NCI-H2171 treated with DMSO at 0.1 percent for 48 hours (cell line): ENCODE data around the gene SCO2.
A peak's percentile ranks its signal among the peaks of the same experiment; 100 is the strongest.

Source experiments
- DNase-seq: peaks from one replicate; lab custom pipeline; 2025; lab: John Stamatoyannopoulos, UW

Gene SCO2, protein sequence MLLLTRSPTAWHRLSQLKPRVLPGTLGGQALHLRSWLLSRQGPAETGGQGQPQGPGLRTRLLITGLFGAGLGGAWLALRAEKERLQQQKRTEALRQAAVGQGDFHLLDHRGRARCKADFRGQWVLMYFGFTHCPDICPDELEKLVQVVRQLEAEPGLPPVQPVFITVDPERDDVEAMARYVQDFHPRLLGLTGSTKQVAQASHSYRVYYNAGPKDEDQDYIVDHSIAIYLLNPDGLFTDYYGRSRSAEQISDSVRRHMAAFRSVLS

DNA sequence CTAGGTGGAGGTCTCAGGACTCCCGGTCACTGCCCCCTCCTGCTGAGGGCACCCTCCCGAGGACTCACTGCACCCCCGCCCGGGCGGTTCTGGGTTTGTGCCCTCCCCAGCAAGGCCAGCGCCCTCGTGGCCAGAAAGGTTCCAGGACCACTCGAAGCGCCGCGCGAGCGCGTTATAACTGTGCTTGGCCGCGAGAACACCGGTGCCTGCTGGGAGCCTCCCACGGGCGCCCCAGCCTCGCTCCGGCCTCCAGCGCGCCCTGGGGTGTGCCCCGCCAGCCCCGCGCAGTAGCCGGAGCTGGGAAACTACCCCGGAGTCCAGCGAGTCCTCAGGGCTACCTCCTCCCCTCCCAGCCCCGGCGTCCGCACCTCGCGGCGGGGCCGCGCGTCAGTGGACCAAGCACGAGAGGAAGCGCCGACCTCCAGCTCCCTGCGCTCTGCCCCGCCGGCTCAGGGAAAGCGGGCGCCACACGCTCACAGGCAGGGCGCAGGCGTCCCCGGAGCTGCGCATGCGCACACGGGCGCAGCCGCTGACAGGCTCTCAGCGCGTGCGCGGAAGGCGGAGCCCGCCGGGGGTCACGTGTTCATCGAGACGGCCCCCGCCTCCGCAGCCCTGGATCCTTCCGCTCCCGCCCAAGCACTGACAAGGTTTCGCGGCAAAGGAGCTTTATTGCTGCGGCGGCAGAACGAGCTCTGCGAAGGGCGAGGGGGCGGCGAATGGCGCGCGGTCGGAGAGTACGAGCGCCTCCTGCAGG, at the start of gene SCO2:
Gene SCO2, minus strand, starts transcription at position 495 of the 754 bp plus-strand sequence. CDS start 1,187 bp downstream, outside the sequence.
- DNase-seq, result peak; percentile 96

DNA sequence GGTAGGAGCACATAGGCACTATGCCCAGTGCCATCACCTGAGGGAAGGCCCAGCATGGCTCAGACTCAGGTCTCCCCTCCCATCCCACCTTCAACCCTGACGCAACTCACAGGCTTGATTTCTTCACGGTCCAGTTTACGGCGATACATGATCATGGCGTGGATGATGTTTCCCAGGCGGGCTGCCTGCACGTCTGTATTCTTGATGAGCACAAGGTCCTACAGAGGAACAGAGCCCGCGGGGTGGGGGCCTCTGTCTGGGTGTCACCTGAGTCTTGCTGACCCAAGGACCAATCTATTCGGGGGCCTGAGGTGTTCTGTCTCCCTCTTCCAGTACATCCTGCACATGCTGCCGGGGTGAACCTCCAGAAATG, 49.0 kb upstream of the SCO2 start:
- DNase-seq, result no peak

DNA sequence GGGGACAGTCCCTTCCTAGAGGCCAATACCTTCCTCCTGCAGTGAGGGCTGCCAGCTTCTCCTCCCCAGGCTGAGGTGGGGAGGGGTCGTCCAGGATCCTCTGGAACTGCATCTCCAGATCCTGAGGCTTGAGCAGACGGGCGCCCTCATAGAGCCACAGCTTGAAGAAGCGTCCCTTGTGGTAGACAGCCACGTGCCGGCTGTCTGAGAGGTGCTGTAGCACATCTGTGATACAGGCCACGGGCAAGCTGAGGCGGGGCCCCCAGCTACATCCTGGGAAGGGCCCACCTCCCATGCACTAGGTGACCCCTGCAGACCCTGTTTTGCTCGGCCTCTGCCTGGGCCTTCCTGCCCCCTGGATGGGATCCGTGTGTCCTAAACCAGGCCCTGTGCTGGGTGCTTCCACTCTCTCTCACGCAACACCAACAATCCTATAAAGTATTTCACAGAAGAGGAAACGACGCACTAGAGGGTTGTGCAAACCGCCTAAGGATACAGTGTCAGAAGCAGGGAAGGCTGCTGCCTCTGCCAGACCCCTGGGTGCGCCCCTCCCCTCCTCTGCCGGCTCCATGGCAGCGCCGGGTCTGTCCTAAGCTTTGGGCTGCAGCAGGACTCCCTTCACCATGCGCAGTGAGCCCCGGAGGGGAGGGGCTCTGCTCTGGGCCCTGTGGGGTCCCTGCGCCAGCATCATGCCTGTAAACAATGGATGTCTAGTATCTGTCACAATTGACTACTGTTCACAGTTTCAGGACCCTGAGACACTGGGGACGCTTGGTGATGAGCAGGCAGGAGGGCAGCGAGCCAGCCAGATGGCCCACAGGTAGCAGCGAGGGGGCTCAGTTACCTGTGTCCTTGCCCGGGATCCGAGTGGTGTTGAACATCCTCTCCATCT, 48.3 kb upstream of the SCO2 start:
- DNase-seq, result no peak

DNA sequence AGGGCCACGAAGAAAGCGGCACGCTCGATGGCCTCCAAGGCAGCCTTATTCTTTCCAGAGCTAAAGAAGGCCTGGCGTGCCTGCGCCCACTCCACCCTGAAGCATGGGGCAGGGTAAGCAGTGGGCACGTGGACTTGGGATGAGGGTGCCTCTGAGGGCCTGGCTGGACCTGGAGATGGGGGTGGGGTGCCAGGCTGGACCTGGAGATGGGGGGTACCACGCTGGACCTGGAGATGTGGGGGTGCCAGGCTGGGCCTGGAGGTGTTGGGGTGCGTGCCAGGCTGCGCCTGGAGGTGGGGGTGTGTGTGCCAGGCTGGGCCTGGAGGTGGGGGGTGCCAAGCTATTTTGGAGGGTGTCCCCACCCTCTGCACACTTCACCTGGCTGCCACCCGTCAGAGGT, 47.6 kb upstream of the SCO2 start:
- DNase-seq, result no peak

DNA sequence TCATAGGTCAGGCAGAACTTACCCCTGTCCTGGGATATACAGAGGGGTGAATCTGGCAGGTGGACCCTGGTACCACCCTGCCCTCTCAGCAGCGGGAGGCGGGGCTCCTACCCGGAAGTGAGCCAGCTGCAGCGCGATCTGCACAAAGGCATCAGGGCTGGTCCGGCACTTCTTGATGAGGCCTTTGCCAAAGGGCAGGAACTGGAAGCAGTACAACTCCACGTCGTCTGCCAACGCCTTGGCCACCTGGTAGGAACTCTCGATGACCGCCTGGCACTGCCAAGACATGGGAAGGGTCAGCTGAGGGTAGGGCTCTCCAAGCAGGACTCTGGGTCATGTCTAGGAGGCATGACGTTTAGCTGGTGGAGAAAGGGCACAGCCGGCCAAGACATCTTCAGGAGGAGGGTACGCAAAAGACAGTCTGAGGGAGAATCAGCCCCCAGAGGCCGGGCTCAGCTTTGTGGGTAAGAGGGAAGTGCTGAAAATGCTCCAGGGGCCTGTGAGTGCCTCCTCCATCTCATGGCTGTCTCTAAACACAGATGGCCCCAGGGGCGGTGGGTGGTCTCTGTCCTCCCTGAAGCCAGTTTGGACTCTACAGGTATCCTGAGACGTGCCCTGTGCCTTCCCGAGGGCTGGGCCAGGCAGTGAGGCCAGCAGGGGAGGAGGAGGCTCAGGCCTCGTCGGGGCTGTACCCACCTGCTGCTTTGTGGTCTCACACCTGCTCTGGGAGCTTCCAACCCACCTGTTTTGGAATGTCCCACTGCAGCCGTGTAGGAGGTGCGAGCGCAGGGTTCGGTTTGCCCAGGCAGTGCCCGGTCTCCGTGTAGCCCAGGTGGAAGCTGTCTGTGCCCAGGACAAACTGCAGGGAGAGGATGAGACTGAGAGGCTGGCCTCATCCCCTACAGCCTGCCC, 46.1 kb upstream of the SCO2 start:
- no peak for DNase-seq

DNA sequence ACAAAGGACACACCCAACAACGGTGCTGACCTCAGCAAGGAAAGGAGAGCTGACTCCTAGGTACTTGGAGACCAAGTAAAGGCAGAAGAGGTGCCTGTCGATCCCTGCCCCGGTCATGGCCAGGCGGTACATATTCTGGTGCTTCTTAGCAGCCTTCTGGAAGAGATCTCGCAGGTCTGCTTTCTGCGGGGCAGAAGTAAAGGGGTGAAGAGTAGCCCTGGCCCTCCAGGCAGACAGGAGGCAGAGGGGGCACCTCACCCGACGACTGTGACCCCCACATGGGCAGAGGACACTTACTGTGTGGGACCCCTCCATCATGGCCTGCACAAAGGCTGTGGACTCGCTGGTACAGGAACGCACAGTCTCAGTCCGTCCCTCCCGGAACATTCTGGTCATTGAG, 45.5 kb upstream of the SCO2 start:
- DNase-seq, result no peak

DNA sequence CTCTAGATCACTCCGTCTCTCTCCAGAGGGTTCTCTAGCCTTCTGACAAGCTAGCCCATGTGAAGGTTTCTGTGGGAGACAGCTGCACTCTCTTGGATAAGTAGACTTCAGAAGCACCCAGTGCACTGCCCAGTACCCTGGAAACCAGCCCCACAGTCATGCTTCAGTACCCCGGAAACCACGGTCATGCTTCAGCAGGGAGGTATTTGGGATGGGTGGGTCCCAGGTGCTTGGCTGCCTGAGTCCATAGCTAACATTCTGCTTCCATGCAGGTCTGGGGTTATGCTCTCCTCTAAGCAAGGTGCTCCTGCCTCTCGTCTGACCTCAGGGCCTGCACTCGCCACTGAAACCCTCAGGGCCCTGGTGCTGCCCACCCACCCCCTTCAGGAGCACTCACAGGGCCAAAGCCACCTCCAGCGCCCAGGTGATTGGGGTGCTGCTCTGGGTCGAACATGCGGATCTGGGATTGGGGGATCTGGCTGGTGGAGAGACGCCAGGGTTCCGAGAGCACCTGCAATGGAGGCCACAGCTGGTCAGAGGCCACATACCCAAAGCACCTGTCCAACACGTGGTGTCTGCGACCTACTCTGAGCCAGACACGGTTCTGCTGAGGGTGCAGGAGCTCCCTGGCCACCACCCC, 44.6 kb upstream of the SCO2 start:
- DNase-seq, result no peak

DNA sequence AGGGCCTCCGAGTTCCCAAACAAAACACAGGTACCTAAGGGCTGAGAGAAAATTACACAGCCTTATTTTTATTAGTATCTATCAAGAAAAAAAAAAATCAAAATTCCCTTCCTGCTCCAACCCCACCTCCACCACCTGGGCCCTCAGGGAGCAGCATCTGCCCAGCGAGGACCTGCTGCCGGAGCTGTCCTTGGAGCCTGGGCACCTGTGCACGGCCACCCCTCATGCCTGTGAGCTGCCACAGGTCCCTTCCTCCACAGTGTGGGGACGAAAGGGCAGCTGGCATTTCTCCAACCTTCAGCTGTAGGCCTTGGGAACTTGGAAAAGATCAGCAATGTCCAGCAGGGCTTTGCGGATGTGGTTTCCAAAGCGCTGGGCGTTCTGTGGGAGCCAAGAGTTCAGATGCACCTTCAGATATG, 43.7 kb upstream of the SCO2 start:
- no peak for DNase-seq

DNA sequence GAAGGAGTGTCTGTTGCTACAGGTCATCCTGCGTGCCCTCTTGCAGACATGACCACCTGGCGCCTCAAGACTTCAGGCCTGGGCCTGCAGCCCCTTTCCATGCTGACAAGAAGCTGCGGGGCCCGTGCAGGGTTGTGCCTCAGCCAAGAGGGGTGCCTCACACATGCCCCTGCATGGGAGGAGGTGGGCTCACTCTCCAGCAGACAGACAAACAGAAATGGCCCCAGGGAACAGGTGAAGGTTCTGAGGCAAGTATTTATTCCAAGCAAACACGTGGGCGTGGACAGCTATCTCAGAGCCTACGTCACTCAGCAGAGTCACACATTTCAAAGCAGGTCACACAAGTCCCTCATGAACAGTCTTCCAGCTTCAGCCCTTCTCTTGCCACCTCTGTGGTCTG, 43.2 kb upstream of the SCO2 start:
- no peak for DNase-seq

DNA sequence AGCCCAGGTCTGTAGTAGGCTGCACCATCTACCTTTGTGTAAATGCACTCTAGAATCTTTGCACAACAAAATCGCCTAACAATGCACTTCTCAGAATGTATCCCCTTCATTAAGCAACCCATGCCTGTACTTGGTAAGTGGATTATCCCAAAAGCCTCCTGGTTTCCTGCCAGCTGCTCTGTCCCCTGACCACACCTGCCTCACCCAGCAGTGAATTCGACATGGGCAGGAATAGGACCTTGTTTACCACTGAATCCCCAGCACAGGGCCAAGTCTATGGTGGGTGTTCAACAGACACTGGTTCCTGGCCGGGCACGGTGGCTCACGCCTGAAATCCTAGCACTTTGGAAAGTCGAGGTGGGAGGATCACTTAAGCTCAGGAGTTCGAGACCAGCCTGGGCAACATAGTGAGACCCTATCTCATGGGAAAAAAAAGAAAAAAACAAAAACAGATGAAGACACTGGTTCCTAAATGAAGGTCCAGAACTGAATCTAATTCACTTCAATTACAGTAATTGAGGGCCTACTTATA, 42.4 kb upstream of the SCO2 start:
- no peak for DNase-seq

DNA sequence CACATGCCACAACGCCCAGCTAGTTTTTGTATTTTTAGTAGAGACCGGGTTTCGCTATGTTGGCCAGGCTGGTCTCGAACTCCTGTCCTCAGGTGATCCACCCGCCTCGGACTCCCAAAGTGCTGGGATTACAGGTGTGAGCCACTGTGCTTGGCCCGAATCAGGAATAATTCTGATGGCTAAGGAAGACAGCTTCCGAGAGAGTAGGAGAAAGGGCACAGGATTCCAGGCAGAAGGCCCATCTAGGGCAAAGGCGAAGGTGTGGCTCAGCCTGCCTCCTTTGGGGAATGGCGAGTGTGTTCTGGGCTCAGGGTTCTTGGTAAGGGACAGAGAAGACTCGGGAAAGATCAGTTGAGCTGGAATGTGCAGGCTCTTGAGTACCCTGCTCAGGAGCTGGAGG, 38.9 kb upstream of the SCO2 start:
- no peak for DNase-seq

DNA sequence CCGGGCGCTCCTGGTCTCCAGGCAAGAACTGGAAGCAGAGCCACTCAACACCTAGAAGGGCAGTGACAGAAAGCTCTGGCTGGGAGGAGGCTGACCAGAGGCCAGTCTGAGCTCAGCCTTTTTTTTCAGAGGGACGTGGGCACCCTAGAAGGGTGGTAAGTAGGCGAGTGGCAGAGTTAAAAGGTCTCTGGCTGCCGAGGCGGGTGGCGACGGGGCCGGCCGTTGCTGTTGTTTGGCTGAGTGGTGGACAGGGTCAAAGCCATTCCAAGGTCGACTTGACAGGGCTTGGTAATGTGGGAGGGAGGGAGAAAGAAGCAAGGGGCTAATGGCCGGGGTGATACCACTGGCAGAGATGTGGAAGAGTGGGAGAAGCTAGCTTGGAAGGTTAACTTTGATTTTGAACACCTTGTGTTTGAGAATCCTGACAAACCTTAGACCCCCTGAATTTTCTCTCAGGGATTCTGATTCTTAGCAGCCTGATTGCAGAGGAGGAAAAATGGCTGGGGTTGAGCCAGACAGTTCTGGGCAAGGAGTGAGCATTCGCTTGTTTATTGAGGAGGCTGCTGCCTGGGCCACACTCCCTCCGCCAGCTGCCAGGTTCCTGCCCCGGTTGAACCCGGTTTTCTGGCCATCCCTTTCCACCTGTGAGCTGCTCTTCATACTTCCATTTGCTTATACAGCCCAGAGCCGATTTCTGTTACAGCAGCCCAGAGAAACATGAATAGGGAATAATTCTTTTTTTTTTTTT, 38.2 kb upstream of the SCO2 start:
- DNase-seq, result no peak

DNA sequence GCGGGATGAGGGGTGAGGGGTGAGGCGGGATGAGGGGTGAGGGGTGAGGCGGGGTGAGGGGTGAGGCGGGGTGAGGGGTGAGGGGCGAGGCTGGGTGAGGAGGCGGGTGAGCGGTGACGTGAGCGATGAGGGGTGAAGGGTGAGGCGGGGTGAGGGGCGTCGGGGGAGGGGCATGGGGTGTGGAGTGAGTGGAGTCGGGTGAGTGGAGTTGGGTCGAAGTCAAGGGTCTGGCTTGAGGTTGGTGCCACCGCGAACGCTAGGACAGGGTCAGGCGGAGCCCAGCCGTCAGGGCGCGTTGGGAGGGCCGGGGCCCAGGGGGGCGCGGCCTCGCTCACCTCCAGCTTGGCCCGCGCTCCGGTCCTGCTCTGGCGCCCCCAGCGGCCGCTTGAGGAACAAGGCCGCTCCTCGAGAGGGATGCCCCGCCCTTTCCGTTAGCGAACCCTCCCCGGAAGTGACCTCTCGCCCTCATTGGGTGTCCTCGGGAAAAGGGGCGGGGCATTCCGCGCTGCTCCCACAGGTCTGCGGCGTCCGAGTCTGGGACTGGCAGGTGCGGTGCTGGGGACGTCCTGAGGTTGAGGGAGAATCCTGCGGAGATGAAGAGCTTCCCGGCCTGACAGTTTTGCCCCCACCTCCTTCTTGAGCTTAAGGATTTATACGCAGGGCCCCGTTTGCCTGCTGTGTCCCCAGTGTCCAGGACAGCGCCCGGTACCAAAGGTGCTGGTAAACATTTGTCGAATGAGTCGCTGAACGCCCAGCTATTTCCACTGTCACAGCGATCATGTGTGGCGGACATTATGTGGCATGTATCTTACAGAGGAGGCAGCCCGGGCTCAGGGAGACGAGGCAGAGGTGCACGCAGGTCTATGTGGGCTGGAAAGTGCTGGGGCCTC, 37.4 kb upstream of the SCO2 start, which contains the start of gene SYCE3:
Gene SYCE3, minus strand, starts transcription at position 397 of the 890 bp plus-strand sequence. CDS start 6,514 bp downstream, outside the sequence.
- peak; percentile 97 for DNase-seq

DNA sequence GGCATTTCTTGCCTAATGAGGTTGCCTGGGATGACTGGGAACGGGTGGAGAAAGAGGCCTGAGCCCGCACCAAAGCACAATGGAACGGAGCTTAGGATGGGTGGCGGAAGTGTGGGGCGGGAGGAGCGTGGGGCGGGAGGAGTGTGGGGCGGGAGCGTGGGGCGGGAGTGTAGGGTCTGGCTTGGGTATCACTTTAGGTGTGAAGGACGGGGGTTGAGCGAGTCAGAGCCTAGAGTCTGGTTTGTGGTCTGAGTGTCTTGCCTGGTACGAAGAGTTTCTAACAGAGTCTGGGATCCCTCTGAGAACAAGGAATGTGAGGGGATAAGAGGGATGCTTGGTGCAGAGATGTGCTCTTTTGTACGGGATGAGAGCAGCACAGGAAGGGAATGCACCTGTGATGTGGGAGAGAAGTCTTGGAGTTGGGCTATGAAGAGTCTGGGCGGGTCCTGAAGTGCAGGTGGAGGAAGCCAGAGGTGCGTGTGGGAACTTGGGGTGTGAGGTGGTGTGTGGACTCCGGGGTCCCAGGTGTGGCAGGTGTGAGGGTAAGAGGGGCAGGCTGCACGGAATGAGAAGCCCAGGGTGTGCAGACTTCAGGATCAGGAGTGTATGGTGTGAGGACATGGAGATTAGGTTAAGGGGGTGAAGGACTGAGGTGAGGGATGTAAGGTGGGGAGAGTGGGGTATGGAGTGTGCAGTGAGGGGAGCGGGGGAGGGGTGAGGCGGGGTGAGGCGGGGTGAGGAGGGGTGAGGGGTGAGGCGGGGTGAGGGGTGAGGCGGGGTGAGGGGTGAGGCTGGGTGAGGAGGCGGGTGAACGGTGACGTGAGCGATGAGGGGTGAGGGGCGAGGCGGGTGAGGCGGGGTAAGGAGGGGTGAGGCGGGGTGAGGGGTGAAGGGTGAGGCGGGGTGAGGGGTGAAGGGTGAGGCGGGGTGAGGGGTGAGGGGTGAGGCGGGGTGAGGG, 36.3 kb upstream of the SCO2 start:
- no peak for DNase-seq

DNA sequence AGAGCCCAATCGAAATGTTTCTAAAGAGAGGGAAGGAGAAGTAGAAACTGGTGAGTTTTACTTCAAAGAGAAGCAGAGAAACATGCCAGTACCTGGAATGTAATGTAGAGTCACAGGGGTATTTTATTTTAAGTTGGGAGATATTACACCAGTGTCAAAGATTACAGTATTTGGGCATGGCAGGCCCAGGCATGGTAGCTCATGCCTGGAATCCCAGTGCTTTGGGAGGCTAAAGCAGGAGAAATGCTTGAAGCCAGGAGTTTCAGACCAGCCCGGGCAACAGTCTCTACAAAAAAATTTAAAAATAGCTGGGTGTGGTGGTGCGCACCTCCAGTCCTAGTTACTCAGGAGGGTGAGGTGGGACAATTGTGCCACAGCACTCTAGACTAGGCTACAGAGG, 34.6 kb upstream of the SCO2 start:
- no peak for DNase-seq

DNA sequence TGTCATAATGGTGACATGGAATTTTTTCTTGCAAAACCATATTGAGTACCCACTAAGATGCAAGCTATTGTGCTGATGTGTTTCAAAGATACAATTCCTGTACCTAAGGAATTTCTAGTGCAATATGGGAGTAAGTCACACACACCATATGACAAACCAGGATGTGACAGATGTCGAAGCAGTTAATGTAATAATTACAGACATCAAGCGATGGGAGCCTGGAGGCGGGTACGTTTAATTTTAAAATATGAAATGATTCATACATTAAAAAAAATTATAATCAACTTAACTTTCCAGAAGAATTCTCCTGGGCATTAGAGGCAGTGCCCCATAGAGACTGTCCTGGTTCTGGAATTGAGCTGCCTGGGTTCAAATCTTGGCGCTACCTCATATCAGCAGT, 31.3 kb upstream of the SCO2 start:
- DNase-seq, result peak; percentile 45

DNA sequence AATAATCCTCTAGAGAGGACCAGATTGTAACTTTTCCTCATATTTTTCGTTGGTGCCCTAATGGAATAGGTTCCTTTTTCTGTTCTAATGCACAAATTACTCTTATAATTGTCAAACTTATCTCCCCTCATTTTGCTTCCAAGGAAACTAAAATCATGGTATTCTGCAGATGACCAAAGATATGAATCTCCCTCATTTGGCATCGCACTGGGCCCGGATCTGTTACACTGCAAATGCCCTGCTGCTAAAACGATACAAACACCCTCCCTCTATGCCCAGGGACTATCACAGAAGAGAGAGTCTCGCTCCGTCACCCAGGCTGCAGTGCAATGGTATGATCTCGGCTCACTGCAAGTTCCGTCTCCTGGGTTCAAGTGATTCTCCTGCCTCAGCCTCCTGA, 27.9 kb upstream of the SCO2 start:
- no peak for DNase-seq
